GM21528 (cell line): ENCODE data around the gene ELL.

ENCODE experiments used
- ATAC-seq: cut with Tn5 transposase; IDR thresholded peaks from one replicate; pipeline ENCODE4 v1.9.1; 2021; ENCODE audit warnings: mild to moderate bottlenecking, moderate library complexity; ENCODE audit not compliant: unreplicated experiment, low FRiP score

Gene ELL

GRCh38 chr19:18475004-18475453 is 46.8 kb downstream of the ELL start:
- ATAC-seq: no peak

DNA sequence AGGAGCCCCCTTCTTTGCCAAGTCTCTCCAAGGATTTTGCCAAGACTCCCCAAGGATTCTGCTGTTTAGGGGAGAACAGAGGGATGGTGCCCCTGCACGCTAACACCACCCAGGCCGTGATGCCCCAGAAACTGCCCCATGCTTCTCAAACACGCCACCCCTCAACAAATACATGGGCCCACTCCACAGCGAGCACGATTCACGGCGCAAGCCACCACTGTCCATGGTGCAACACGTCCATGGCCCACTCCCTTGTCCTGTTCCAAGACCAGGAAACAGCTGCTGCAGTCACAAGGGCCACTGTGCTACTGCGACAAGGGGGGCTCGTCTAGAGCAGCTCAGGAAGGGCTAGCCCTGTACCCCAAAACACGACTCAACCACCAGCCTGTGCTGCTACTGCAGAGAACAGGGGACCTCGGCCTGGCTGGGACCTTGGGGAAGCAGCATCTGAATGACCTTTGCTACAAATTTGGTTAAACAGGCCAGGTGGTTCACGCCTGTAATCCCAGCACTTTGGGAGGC is 47.4 kb downstream of the ELL start:
- ATAC-seq: no peak

DNA sequence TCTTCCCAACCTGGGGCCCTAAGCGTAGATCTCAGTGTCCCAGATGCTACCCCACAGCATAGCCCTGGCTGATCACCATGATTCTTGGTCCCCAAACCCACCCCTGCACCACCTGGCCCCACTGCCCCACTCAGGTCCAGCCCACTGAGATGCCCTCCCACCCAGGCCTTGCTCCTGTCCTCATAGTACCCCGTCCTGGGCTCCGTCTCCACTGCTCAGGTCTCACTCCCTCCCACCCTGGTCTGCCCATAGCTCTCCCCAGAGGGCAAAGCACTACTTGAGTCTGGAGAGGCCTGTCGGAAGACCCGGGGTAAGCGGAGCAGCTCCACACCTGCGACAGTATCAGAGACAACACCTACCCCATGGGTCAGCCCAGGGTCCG is 48.2 kb downstream of the ELL start:
- no peak for ATAC-seq

GRCh38 chr19:18473003-18473705 is 48.7 kb downstream of the ELL start:
- no peak for ATAC-seq

DNA sequence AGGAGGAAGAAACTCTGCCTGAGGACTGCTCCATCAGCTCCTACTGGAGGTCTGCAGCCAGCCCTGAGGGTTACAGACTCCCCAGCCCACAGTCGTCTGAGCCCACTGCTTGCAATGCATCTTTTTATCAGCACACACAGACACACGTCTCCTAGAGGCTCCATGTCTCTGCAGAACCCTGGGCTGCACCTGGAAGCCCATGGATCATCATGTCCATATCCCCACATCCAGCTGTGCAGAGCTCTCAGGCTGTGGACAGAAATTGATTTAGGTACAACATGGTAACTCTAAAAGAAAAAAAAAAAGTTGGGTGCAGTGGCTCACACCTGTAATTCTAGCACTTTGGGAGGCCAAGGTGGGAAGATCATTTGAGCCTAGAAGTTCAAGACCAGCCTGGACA is 51.1 kb downstream of the ELL start:
- ATAC-seq: no peak

DNA sequence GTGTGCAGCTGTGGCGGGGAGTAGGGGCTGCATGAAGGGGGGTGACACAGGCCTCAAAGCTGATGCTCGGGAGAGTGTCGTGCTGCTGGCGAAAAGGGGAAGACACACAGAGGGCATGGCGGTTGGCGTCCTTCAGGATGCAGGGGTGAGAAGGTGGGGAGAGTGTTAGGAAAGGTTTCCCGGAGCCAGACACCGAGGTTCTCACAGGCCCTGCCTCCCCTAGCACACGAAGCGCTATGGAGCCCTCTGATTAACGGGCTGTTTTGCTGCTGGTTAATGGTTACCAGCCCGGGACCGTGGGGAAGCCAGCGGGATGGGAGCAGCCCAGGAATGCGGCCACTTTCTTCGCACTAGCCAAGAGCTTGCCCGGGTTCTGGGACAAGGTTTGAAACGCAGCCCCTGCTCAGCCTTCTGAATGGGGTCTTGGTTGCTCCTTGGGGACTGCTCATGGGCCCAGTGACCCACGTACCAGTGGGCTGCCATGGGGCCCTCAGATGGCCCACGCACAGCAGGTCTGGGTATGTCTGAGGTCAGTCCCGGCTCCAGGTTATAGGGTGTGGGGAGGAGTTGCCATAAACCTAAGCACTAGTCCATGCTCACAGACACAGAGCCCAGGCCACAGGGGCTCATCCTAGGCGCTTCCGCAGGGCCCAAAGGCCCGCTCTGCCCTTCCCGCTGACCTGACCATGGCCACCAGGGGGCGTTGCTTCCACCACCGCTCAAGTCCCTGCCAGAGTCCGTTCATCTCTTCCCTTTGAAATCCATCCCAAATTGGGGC is 52.6 kb downstream of the ELL start:
- no peak for ATAC-seq

DNA sequence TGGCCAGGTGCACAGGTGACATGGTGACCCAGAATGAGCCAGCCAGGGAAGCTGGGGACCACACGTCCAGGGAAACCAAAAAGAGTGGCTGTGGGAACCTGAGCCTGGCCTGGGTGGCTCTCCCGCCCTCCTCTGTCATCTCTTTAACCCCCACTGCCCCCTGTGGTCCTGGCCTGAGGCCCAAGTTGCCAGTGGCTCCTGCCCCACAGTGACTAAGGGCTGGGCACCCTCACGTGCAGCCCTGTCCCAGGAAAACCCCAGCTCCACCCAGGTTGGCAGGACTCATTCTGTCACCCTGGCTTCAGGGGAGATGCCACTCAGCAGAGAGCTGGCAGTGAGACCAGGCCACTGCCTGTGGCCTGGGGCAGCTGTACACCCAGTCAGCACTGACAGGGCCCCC is 53.4 kb downstream of the ELL start:
- ATAC-seq: no peak

- no peak for ATAC-seq
Measured at GRCh38 chr19:18467978-18468377, 53.9 kb downstream of the ELL start.

DNA sequence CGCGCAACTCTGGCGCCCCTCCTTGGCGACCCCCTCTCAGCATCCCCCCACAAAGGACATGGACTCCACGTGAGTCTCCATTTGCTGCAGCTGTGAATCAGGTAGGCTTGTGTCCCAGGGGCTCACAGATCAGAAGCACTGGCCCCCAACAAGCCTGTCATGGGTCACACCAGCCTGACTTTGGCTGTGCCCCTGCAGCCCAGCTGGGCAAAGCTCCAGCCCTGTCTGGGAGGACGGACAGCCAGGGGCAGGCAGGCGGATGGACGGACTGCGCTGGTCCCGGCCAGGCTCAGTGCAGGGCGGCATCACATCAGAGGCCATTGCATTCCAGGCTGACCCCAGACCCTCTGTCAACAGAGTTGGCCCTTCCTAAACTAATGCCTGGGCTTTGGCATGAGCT is 55.5 kb downstream of the ELL start:
- ATAC-seq: no peak

DNA sequence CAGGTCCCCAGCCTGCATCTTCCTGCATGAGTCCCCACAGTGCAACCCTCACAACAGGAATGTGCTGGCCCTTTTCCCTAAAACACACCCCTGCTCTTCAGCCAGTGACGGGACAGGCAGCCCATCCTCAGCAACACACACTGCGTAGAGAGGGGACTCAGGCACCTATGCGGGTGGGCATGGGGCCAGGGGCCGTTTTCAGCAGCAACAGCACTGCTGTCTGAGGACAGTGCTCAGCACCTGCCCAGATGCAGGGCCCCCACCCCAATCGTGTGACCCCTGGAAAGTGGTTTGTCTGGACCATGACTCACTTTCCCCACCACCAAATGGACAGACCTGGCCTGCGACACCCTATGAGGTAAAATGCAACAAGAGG is 55.9 kb downstream of the ELL start:
- no peak for ATAC-seq

DNA sequence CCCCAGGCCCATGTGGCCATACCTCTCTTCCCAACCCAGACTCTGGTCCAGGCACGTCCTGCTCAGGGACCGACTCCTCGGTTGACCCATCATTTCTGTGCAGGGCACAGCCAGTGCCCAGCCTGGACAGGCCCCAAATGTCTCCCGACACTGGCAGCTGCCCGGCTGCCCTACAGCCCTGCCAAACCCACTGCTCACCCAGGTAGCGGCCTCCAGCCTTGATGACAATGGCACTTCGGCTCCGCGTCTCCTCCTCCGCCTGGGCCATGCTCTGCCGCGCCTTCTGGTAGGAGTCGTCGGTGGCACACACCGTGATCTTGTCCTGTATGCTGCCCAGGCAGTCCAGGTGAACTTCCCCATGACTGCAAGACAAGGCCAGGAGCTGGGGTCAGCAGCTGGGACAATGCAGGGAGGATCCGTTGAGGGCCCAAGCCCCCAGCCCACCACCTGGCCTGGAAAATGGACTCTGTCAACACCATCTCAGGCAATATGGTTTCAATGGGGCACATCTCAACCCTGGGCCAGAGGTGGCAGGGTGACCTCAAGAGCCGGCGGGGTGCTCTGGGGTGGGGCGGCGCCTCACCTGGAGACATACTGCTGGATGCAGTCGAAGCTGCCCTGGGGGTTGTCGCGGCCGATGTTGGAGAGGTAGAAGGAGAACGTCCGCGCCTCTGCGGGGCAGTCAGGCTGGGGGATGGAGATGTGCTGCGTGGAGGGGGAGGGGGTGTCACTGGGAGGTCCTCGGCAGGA is 56.5 kb downstream of the ELL start:
- no peak for ATAC-seq

DNA sequence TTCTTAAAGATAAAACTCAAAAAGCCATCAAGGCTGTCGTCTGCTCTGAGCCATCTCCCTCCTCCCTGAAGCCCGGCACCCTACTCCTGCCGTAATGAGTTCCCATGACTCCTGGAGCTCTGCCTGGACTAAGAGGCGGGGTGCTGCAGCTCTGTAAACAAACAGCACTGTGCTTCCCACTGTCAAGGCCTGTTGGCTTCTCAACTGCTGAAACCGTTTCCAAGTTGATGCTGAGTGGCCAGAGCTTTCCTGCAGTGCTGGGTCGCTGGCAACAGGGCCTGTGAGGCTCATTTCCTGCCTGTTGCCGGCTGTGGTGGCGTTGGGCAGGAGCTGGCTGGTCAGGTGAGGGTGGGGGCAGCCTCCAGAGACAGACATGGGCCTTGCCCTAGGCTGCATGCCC is 57.2 kb downstream of the ELL start:
- no peak for ATAC-seq

- no peak for ATAC-seq
Measured at GRCh38 chr19:18461471-18461870, 60.4 kb downstream of the ELL start.

DNA sequence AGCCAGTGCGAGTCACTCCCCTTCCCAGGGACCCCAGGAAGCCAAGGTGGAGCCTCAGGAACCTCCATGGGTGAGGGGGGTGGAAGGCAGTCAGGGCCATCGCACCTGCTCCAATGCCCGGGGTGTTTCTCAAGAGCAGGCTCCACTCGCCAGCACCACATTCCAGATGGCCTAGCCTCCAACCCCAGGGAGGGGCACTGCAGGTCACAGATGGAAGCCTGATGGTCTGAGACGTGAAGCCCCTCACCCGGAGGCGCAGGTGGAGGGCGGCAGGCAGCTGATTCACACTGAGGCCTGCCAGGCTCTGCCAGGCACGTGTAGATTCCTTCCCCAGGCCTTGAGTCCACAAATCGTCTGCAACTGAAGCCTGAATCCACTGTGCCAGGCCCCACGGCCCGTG is 61.0 kb downstream of the ELL start:
- no peak for ATAC-seq

DNA sequence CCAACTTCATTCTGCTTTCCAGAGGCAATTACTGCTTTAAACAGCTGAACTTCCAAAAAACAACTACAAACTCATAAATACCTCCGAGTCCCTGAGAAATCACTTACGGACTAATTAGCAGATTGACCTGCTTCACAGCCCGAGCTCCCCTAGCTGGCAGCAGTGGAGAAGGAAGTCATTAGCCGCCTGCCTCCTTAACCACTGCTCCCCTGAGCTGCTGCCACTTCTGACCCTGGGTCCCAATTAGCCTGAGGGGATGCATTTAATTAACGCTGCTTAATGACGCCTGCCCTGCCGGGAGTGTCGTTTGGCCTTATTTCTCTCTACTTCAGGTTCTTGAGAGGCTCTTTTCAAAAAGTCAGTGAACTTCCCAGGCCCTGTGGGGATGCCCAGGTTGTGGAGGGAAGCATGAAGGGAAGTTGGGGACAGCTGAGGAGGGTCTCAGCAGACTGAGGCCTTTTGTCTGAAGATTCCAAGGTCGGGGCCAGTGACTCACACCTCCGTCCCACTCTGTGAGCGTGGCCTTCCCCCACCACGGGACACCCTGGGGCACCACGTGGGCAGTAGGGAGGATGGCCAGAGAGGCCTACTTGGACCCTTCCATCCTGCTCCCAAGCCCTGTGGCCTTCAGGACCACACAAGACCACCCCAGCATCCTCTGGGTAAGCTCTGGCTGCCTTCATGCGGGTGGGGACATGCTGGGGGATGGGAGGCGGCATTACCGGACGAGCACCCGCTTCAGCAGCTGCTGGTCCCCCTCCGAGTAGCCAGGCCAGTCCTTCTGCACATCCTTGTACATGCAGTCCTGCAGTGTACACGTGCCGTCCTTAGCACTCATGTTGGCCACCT is 64.2 kb downstream of the ELL start:
- no peak for ATAC-seq

GRCh38 chr19:18456974-18457373 is 64.9 kb downstream of the ELL start:
- ATAC-seq: no peak

- ATAC-seq: no peak
Measured at GRCh38 chr19:18456279-18456678, 65.6 kb downstream of the ELL start.

DNA sequence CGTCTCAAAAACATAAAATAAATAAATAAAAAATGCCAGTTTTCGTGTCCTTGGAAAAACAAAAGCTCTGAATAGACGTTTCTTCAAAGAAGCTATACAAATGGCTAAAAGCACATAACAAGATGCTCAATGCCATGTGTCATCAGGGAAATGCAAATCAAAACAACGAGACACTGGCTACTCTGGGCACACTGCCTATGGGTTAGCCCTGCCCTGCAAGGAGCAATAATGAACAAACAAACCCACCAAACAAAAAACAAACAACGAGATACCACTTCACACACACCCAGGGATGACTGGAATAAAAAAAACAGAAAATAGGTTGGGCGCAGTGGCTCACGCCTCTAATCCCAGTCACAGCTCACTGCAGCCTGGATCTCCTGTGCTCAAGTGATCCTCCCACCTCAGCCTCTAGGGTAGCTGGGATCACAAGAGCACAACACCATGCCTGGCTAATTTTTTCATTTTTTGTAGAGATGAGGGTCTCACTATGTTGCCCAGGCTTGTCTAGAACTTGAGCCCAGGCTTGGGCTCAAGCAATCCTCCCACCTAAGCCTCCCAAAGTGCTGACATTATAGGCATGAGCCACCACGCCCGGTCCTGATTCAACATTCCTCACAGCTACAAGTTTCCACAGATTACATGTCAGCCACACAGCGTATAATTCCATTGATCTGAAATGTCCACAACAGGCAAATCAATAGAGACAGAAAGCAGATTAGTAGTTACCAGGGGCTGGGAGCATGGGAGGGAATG is 68.4 kb downstream of the ELL start:
- no peak for ATAC-seq

GRCh38 chr19:18452386-18452785 is 69.5 kb downstream of the ELL start:
- no peak for ATAC-seq
